ENCODE results near the gene SPRYD4.

- TF ChIP-seq SUZ12 (IDR thresholded peaks at IDR 0.05; ENCODE audit: extremely low read depth, insufficient read depth, insufficient read length) (no peak), ZNF274 (IDR thresholded peaks at IDR 0.05; ENCODE audit: low read depth, low read length) (no peak), YY1 (IDR thresholded peaks at IDR 0.05; ENCODE audit: insufficient read depth, insufficient read length) (no peak)
Observed at GRCh38 chr12:56479625-56480024, 11.2 kb downstream of the SPRYD4 start.

Data from NT2/D1 (cell line).